ENCODE data around the gene SLC37A4. TPM values are rescaled to one million over a fixed set of nuclear protein-coding genes. Genes with fewer than 3 reads are reported as not detected.

Gene SLC37A4
- total and polyA plus RNA-seq, 2 donors (not counting 3 experiments of a cell fraction or from before 2014, with no cell fraction given) = 21.5 to 36.5 TPM

DNA sequence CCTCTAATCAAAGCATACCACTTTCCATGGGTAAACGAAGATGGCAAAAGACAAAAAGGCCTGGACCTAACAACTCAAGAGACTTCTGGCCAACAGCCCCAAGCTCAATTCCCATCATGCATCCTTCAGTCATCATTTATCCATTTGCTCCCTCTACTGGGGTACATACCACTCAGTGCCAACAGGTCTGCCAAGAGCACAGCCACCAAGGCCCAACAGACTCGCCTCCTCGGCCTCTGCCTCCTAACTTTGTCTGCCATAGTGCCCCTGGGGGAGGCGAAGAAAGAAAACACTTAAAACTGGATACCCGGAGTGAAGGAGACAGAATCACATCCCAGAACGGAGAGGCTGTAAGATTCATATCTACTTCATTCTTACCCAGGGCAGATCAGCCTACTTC, 25.2 kb upstream of the SLC37A4 start:
- Histone ChIP-seq H4K20me1 (replicated peaks; ENCODE audit: control insufficient read depth, extremely low read depth, insufficient read depth, low read length) (no peaks in the 10 kb centered on the region), H3K4me2 (ENCODE audit: insufficient read depth, low read length) (peak overlapping the region; percentile 35), H3K4me3 (replicated peaks in 1 of 3; ENCODE audit: insufficient read depth in 1 of 3, low read depth in 1 of 3, low read length in 3 of 3) (peak overlapping the region; percentile 23 to 72 (median 58)), H3K9me3 (replicated peaks; ENCODE audit: control insufficient read depth, insufficient read depth, low read length) (no peaks in the 10 kb centered on the region), H3K27me3 (ENCODE audit: control insufficient read depth in 2 of 2, insufficient read depth in 2 of 2, low read length in 2 of 2) (no peaks in the 10 kb centered on the region), H3K9me1 (replicated peaks; ENCODE audit: control insufficient read depth, extremely low read depth, insufficient read depth, low read length) (no peaks in the 10 kb centered on the region), H2AFZ (ENCODE audit: low read depth, low read length) (no peak overlapping the region), H3K36me3 (ENCODE audit: control insufficient read depth in 2 of 2, extremely low read depth in 1 of 2, insufficient read depth in 2 of 2, low read length in 2 of 2) (peaks cover 19 to 42% of the 10 kb centered on the region in 2 experiments), H3K27ac (ENCODE audit: insufficient read depth, low read depth, low read length) (no peak overlapping the region), H3K9ac (replicated peaks; ENCODE audit: extremely low read depth, insufficient read depth, low read length) (peak overlapping the region; percentile 85), H3K4me1 (ENCODE audit: control insufficient read depth, extremely low read depth, insufficient read depth, low read length) (peaks cover 11% of the 10 kb centered on the region), H3K79me2 (ENCODE audit: control insufficient read depth, insufficient read depth, low read length) (peaks cover 19% of the 10 kb centered on the region)
- dilution Hi-C loops (cut with MboI; ENCODE audit: extremely low pct_ligation_motif_present, low sequenced_read_pairs) = no loop called here
- ChIA-PET CTCF (interaction anchor here (0.6 to 3.5 kb wide), 7 partner anchors 8 to 46 kb away, joined by 3 to 29 read pairs (median 3); partner anchors contain the start of gene VPS11), POLR2A (interaction anchor here (1.5 to 1.9 kb wide), 2 partner anchors 11 to 39 kb away, joined by 5 to 7 read pairs; partner anchors contain the start of gene VPS11)
- intact Hi-C loops (cut with micrococcal nuclease) = loop anchor here (2.0 to 5.0 kb wide), 3 partner anchors 59 to 141 kb away; partner anchors contain the start of genes BCL9L and CENATAC
- DNase-seq (ENCODE audit: low read depth, low spot score) = peak; percentile 49
- no peak for TF ChIP-seq EZH2 (IDR thresholded peaks at IDR 0.05; ENCODE audit: borderline replicate concordance, low read depth, low read length, severe bottlenecking)
- TF ChIP-seq POLR2AphosphoS5 (IDR thresholded peaks at IDR 0.05; ENCODE audit: insufficient read depth, low read depth, low read length) = no peak
- TF ChIP-seq, protein P1, sequence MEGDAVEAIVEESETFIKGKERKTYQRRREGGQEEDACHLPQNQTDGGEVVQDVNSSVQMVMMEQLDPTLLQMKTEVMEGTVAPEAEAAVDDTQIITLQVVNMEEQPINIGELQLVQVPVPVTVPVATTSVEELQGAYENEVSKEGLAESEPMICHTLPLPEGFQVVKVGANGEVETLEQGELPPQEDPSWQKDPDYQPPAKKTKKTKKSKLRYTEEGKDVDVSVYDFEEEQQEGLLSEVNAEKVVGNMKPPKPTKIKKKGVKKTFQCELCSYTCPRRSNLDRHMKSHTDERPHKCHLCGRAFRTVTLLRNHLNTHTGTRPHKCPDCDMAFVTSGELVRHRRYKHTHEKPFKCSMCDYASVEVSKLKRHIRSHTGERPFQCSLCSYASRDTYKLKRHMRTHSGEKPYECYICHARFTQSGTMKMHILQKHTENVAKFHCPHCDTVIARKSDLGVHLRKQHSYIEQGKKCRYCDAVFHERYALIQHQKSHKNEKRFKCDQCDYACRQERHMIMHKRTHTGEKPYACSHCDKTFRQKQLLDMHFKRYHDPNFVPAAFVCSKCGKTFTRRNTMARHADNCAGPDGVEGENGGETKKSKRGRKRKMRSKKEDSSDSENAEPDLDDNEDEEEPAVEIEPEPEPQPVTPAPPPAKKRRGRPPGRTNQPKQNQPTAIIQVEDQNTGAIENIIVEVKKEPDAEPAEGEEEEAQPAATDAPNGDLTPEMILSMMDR (IDR thresholded peaks at IDR 0.05; ENCODE audit: extremely low read depth in 1 of 2, insufficient read depth in 1 of 2, low read depth in 1 of 2, low read length in 2 of 2) = peak; percentile 14 to 18
- TF ChIP-seq POLR2A (IDR thresholded peaks at IDR 0.05; ENCODE audit: low read depth, low read length) = no peak
- no TSS peak for BruUV-seq (replicated peaks)
- no peak for FAIRE-seq

DNA sequence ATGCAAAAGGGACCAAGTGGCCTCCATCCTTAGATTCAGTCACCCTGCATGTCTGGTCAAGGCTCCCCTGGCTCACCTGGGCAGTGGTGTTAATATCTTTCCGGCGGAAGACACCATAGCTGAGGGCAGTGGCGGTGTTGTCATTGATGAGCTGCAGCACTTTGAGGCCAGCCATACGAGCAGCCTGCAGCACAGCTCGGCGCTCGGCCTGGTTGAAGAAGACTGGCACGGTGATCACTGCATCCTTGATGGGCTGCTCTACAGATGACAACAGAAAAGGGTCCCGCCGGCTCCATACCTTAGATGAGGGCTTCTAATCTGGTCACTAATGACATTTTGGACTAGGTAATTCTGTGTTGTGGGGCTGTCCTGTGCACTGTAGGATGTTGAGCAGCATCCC, 23.7 kb upstream of the SLC37A4 start:
- Histone ChIP-seq H3K27ac (ENCODE audit: insufficient read depth, low read depth, low read length) (no peak overlapping the region), H3K36me3 (ENCODE audit: control insufficient read depth in 2 of 2, extremely low read depth in 1 of 2, insufficient read depth in 2 of 2, low read length in 2 of 2) (peaks cover 21 to 47% of the 10 kb centered on the region in 2 experiments), H4K20me1 (replicated peaks; ENCODE audit: control insufficient read depth, extremely low read depth, insufficient read depth, low read length) (no peaks in the 10 kb centered on the region), H3K9ac (replicated peaks; ENCODE audit: extremely low read depth, insufficient read depth, low read length) (no peak overlapping the region), H3K27me3 (ENCODE audit: control insufficient read depth in 2 of 2, insufficient read depth in 2 of 2, low read length in 2 of 2) (no peaks in the 10 kb centered on the region), H3K4me3 (replicated peaks in 1 of 3; ENCODE audit: insufficient read depth in 1 of 3, low read depth in 1 of 3, low read length in 3 of 3) (no peak overlapping the region), H3K9me3 (replicated peaks; ENCODE audit: control insufficient read depth, insufficient read depth, low read length) (no peaks in the 10 kb centered on the region), H3K4me1 (ENCODE audit: control insufficient read depth, extremely low read depth, insufficient read depth, low read length) (peaks cover 11% of the 10 kb centered on the region), H3K79me2 (ENCODE audit: control insufficient read depth, insufficient read depth, low read length) (peaks cover 19% of the 10 kb centered on the region), H2AFZ (ENCODE audit: low read depth, low read length) (no peak overlapping the region), H3K9me1 (replicated peaks; ENCODE audit: control insufficient read depth, extremely low read depth, insufficient read depth, low read length) (no peaks in the 10 kb centered on the region), H3K4me2 (ENCODE audit: insufficient read depth, low read length) (no peak overlapping the region)
- DNase-seq (ENCODE audit: low read depth, low spot score) = no peak
- BruUV-seq (replicated peaks) = no TSS peak
- ChIA-PET CTCF (interaction anchor here (1.0 kb wide), 1 partner anchor 253 kb away, joined by 3 read pairs; no protein-coding TSS in a partner anchor), POLR2A (no interaction called here)
- no peak for FAIRE-seq
- intact Hi-C loops (cut with micrococcal nuclease) = no loop called here
- TF ChIP-seq MYC (IDR thresholded peaks at IDR 0.05; ENCODE audit: low read depth, low read length) (no peak), FOS (IDR thresholded peaks at IDR 0.05; ENCODE audit: borderline replicate concordance, insufficient read depth, low read length) (no peak), JUN (IDR thresholded peaks at IDR 0.05; ENCODE audit: borderline replicate concordance, insufficient read depth, insufficient read length, low read depth) (no peak), GATA2 (IDR thresholded peaks at IDR 0.05; ENCODE audit: insufficient read depth, insufficient read length, low read depth, low read length) (no peak)
- TF ChIP-seq, protein P1 (IDR thresholded peaks at IDR 0.05; ENCODE audit: extremely low read depth in 1 of 2, insufficient read depth in 1 of 2, low read depth in 1 of 2, low read length in 2 of 2) = no peak
- dilution Hi-C loops (cut with MboI; ENCODE audit: extremely low pct_ligation_motif_present, low sequenced_read_pairs) = no loop called here

Data from endothelial cell of umbilical vein (primary cell).